ENCODE measurements around the gene PSPN.

PSPN gene

GRCh38 chr19:6393074-6393982 lies 17.6 kb upstream of the PSPN start, which contains the start of gene GTF2F1 (continued):
- peak; percentile 87 for TF ChIP-seq ZNF398 (tag by site-specific recombination; IDR thresholded peaks at IDR 0.05)
- TF ChIP-seq ZNF521 (tag by site-specific recombination; IDR thresholded peaks at IDR 0.05) = no peak
- peak; percentile 94 for TF ChIP-seq GLIS1 (tag by site-specific recombination; IDR thresholded peaks at IDR 0.05)
- TF ChIP-seq ZBTB6 (tag by site-specific recombination; IDR thresholded peaks at IDR 0.05) = peak; percentile 67; the same call in 1 of the 2 replicates
- TF ChIP-seq ZSCAN5A (tag by site-specific recombination; IDR thresholded peaks at IDR 0.05) = no peak
- peak; percentile 93 for TF ChIP-seq ZNF341 (tag by site-specific recombination; IDR thresholded peaks at IDR 0.05; ENCODE audit: low read depth)
- TF ChIP-seq ZNF561 (tag by site-specific recombination; IDR thresholded peaks at IDR 0.05; ENCODE audit: borderline replicate concordance) = 0 out of 2 replicates have a peak, but pooled peaks have one; percentile 15
- TF ChIP-seq ZBTB26 (tag by site-specific recombination; optimal IDR thresholded peaks at IDR 0.05) = peak; percentile 23
- peak; percentile 63; the same call in 1 of the 2 replicates for TF ChIP-seq ZNF501 (tag by site-specific recombination; IDR thresholded peaks at IDR 0.05)
- TF ChIP-seq PRDM10 (tag by site-specific recombination; IDR thresholded peaks at IDR 0.05) = peak; percentile 97
- peak; percentile 80 for TF ChIP-seq ZNF76 (tag by site-specific recombination; IDR thresholded peaks at IDR 0.05; ENCODE audit: borderline replicate concordance, low read depth)
- TF ChIP-seq ZBTB17 (tag by site-specific recombination; IDR thresholded peaks at IDR 0.05) = peak; percentile 82
- TF ChIP-seq ZNF391 (tag by site-specific recombination; IDR thresholded peaks at IDR 0.05; ENCODE audit: borderline replicate concordance, low read depth) = 0 out of 2 replicates have a peak, but pooled peaks have one; percentile 7
- peak; percentile 90 for TF ChIP-seq ZBTB21 (tag by site-specific recombination; IDR thresholded peaks at IDR 0.05)
- TF ChIP-seq PATZ1 (tag by site-specific recombination; IDR thresholded peaks at IDR 0.05) = peak; percentile 98
- TF ChIP-seq ZNF571 (tag by site-specific recombination; IDR thresholded peaks at IDR 0.05) = no peak
- TF ChIP-seq ZNF629 (tag by site-specific recombination; IDR thresholded peaks at IDR 0.05) = peak; percentile 95
- no peak for TF ChIP-seq ZNF449 (tag by site-specific recombination; IDR thresholded peaks at IDR 0.05)
- TF ChIP-seq ZXDB (tag by site-specific recombination; IDR thresholded peaks at IDR 0.05) = peak; percentile 52
- peak; percentile 88 for TF ChIP-seq ZNF692 (tag by site-specific recombination; IDR thresholded peaks at IDR 0.05)
- TF ChIP-seq KLF9 (tag by site-specific recombination; IDR thresholded peaks at IDR 0.05; ENCODE audit: low read depth) = peak; percentile 68
- TF ChIP-seq ZNF248 (tag by site-specific recombination; IDR thresholded peaks at IDR 0.05) = no peak
- peak; percentile 95 for TF ChIP-seq ZNF335 (tag by site-specific recombination; conservative IDR thresholded peaks at IDR 0.05)

Measured in HEK293 (cell line).